ENCODE results near the gene PARD3B. TPM values are rescaled to one million over a fixed set of nuclear protein-coding genes. Genes with fewer than 3 reads are reported as not detected.

PARD3B gene
- total and polyA plus RNA-seq, 10 of the 15 experiments (the other 5 are each of a cell fraction or from before 2014, with no cell fraction given), result 0.01 to 0.54 (median 0.07) TPM; not detected in 7

DNA sequence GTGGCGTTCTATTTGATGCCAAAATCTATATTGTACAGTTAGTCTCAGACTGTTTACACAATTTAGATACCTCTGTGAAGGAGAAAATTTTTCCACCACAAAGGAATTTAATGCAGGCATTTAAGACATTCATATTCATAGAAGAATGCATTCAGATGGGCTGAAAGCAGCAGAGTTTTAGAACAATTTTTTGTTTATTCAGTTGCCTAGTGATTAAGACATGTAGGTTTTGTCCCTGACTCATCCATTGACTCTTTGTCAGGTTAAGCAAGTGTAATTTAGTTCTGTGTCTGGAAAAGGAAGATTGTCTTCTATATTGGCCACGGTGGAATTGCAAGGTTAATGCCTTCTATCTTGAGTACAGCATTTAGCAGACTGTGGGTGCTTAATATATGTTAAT lies 515.0 kb downstream of the PARD3B start:
- RAD21 ChIA-PET (ENCODE audit: unreplicated experiment), result no interaction called here
- no TSS peak for BruUV-seq (replicated peaks)
- H4K20me1 ChIP-seq (ENCODE audit: control insufficient read depth, insufficient read depth), result no peaks in the 10 kb centered on the region
- WGBS (ENCODE audit: insufficient coverage, insufficient replicate concordance, low lambda C conversion rate, missing lambda C conversion rate), result 12% methylated on average over 2 of the region's 2 CpGs
- no peaks in the 10 kb centered on the region for H3K79me2 ChIP-seq (ENCODE audit: control insufficient read depth, insufficient read depth, low read length)
- SMC1A ChIA-PET (ENCODE audit: uncharacterized antibody, unreplicated experiment), result interaction anchor here (1.2 kb wide), 1 partner anchor 10 kb away, joined by 5 read pairs; no protein-coding TSS in a partner anchor
- no peak for ATAC-seq
- FAIRE-seq, result no peak
- no peak overlapping the region for H3K27ac ChIP-seq (ENCODE audit: control insufficient read depth, insufficient read depth)
- CTCF ChIA-PET, result no interaction called here
- no peak overlapping the region for H3K4me3 ChIP-seq
- in situ Hi-C loops (cut with MboI) (no loop called here), intact Hi-C loops (cut with micrococcal nuclease; ENCODE audit: unreplicated experiment) (no loop called here)
- H3K9ac ChIP-seq (ENCODE audit: control insufficient read depth, insufficient read depth, low read length), result no peak overlapping the region
- no peak overlapping the region for H2AFZ ChIP-seq (ENCODE audit: control insufficient read depth, low read depth, low read length)
- H3K36me3 ChIP-seq (ENCODE audit: control insufficient read depth in 2 of 2, insufficient read depth in 2 of 2, low read length in 1 of 2), result no peaks in the 10 kb centered on the region
- no peak for DNase-seq (ENCODE audit: low read depth, low spot score)
- no peaks in the 10 kb centered on the region for H3K27me3 ChIP-seq (replicated peaks in 1 of 2; ENCODE audit: control insufficient read depth in 2 of 2, insufficient read depth in 2 of 2, low read length in 1 of 2)
- TF ChIP-seq, protein P1, sequence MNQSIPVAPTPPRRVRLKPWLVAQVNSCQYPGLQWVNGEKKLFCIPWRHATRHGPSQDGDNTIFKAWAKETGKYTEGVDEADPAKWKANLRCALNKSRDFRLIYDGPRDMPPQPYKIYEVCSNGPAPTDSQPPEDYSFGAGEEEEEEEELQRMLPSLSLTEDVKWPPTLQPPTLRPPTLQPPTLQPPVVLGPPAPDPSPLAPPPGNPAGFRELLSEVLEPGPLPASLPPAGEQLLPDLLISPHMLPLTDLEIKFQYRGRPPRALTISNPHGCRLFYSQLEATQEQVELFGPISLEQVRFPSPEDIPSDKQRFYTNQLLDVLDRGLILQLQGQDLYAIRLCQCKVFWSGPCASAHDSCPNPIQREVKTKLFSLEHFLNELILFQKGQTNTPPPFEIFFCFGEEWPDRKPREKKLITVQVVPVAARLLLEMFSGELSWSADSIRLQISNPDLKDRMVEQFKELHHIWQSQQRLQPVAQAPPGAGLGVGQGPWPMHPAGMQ (IDR thresholded peaks at IDR 0.05; ENCODE audit: borderline replicate concordance), result no peak
- TF ChIP-seq CHD1 (IDR thresholded peaks at IDR 0.05; ENCODE audit: low read depth, low read length) (no peak), POLR2AphosphoS2 (IDR thresholded peaks at IDR 0.05; ENCODE audit: low read depth, low read length) (no peak), HDGF (IDR thresholded peaks at IDR 0.05) (no peak), ASH2L (IDR thresholded peaks at IDR 0.05; ENCODE audit: borderline replicate concordance, low read depth) (no peak), SPI1 (IDR thresholded peaks at IDR 0.05; ENCODE audit: borderline replicate concordance, insufficient read depth, low read depth, low read length) (no peak), CBX3 (IDR thresholded peaks at IDR 0.05; ENCODE audit: borderline replicate concordance, low read depth) (no peak), RFX5 (IDR thresholded peaks at IDR 0.05; ENCODE audit: low read depth, low read length) (no peak), ZBED1 (IDR thresholded peaks at IDR 0.05; ENCODE audit: borderline replicate concordance) (no peak)
- TF ChIP-seq, protein P2, sequence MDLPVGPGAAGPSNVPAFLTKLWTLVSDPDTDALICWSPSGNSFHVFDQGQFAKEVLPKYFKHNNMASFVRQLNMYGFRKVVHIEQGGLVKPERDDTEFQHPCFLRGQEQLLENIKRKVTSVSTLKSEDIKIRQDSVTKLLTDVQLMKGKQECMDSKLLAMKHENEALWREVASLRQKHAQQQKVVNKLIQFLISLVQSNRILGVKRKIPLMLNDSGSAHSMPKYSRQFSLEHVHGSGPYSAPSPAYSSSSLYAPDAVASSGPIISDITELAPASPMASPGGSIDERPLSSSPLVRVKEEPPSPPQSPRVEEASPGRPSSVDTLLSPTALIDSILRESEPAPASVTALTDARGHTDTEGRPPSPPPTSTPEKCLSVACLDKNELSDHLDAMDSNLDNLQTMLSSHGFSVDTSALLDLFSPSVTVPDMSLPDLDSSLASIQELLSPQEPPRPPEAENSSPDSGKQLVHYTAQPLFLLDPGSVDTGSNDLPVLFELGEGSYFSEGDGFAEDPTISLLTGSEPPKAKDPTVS (IDR thresholded peaks at IDR 0.05; ENCODE audit: low read depth, low read length), result no peak
- TF ChIP-seq, protein P3, sequence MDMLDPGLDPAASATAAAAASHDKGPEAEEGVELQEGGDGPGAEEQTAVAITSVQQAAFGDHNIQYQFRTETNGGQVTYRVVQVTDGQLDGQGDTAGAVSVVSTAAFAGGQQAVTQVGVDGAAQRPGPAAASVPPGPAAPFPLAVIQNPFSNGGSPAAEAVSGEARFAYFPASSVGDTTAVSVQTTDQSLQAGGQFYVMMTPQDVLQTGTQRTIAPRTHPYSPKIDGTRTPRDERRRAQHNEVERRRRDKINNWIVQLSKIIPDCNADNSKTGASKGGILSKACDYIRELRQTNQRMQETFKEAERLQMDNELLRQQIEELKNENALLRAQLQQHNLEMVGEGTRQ (IDR thresholded peaks at IDR 0.05; ENCODE audit: borderline replicate concordance, low read depth, low read length), result no peak
- TF ChIP-seq, protein P4, sequence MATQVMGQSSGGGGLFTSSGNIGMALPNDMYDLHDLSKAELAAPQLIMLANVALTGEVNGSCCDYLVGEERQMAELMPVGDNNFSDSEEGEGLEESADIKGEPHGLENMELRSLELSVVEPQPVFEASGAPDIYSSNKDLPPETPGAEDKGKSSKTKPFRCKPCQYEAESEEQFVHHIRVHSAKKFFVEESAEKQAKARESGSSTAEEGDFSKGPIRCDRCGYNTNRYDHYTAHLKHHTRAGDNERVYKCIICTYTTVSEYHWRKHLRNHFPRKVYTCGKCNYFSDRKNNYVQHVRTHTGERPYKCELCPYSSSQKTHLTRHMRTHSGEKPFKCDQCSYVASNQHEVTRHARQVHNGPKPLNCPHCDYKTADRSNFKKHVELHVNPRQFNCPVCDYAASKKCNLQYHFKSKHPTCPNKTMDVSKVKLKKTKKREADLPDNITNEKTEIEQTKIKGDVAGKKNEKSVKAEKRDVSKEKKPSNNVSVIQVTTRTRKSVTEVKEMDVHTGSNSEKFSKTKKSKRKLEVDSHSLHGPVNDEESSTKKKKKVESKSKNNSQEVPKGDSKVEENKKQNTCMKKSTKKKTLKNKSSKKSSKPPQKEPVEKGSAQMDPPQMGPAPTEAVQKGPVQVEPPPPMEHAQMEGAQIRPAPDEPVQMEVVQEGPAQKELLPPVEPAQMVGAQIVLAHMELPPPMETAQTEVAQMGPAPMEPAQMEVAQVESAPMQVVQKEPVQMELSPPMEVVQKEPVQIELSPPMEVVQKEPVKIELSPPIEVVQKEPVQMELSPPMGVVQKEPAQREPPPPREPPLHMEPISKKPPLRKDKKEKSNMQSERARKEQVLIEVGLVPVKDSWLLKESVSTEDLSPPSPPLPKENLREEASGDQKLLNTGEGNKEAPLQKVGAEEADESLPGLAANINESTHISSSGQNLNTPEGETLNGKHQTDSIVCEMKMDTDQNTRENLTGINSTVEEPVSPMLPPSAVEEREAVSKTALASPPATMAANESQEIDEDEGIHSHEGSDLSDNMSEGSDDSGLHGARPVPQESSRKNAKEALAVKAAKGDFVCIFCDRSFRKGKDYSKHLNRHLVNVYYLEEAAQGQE (IDR thresholded peaks at IDR 0.05; ENCODE audit: low read depth, low read length), result no peak
- no peak overlapping the region for H3K4me2 ChIP-seq (ENCODE audit: control insufficient read depth, insufficient read depth)
- H3K4me1 ChIP-seq (ENCODE audit: control insufficient read depth, insufficient read depth, low read length), result no peaks in the 10 kb centered on the region
- POLR2A ChIA-PET, result no interaction called here
- H3K9me3 ChIP-seq (replicated peaks; ENCODE audit: control insufficient read depth, insufficient read depth, low read length), result no peaks in the 10 kb centered on the region
